Nephron progenitor cell (in vitro differentiated cells): ENCODE results near the gene CMTM7.

ENCODE experiments used
- DNase-seq: peaks from one replicate; pipeline ENCODE4 v3.0.0; 2021
- H3K27ac Mint-ChIP-seq: 2 replicates; pipeline ENCODE4 v1.8.0; 2021; ENCODE audit warnings: mild to moderate bottlenecking, moderate library complexity, mixed read lengths
- H3K27me3 Mint-ChIP-seq: 2 replicates; pipeline ENCODE4 v1.8.0; 2021; ENCODE audit warnings: mild to moderate bottlenecking, low read depth, mixed read lengths; ENCODE audit not compliant: poor library complexity
- H3K36me3 Mint-ChIP-seq: 2 replicates; pipeline ENCODE4 v1.8.0; 2021; ENCODE audit warnings: low read depth, mixed read lengths
- H3K4me1 Mint-ChIP-seq: 2 replicates; pipeline ENCODE4 v1.8.0; 2021; ENCODE audit warnings: mixed read lengths
- H3K4me3 Mint-ChIP-seq: 2 replicates; pipeline ENCODE4 v1.8.0; 2021; ENCODE audit warnings: mild to moderate bottlenecking, moderate library complexity, mixed read lengths
- H3K9me3 Mint-ChIP-seq: 2 replicates; pipeline ENCODE4 v1.8.0; 2021; ENCODE audit warnings: mild to moderate bottlenecking, moderate library complexity, mixed read lengths
- CTCF ChIP-seq: fragments of 200-600 bp; sonication (generic); IDR thresholded peaks from 2 replicates; pipeline ENCODE4 v1.5.0; 2021; ENCODE audit warnings: antibody characterized with exemption

The CMTM7 gene

GRCh38 chr3:32411442-32411841 is 19.8 kb downstream of the CMTM7 start:
- Mint-ChIP-seq H3K4me1 (peaks cover 35% of the 10 kb centered on the region), H3K27me3 (no peaks in the 10 kb centered on the region), H3K36me3 (peaks cover 18% of the 10 kb centered on the region), H3K4me3 (no peak overlapping the region), H3K27ac (no peak overlapping the region), H3K9me3 (no peaks in the 10 kb centered on the region)
- TF ChIP-seq CTCF, result no peak
- DNase-seq, result no peak

- no peaks in the 10 kb centered on the region for H3K27me3 Mint-ChIP-seq
- peaks cover 2% of the 10 kb centered on the region for H3K9me3 Mint-ChIP-seq
- peaks cover 26% of the 10 kb centered on the region for H3K36me3 Mint-ChIP-seq
- no peak overlapping the region for H3K4me3 Mint-ChIP-seq
- TF ChIP-seq CTCF, result no peak
- no peak for DNase-seq
- H3K4me1 Mint-ChIP-seq, result peaks cover 33% of the 10 kb centered on the region
- no peak overlapping the region for H3K27ac Mint-ChIP-seq
These were observed 21.2 kb downstream of the CMTM7 start for GRCh38 chr3:32412887-32413286.

- TF ChIP-seq CTCF, result no peak
- Mint-ChIP-seq H3K36me3 (peaks cover 37% of the 10 kb centered on the region), H3K4me3 (no peak overlapping the region), H3K9me3 (peaks cover 13% of the 10 kb centered on the region), H3K4me1 (peaks cover 33% of the 10 kb centered on the region), H3K27me3 (no peaks in the 10 kb centered on the region), H3K27ac (peak overlapping the region; percentile 15)
- DNase-seq, result no peak
These were observed 22.3 kb downstream of the CMTM7 start for GRCh38 chr3:32413845-32414521.

GRCh38 chr3:32414522-32415202 is 23.0 kb downstream of the CMTM7 start:
- peaks cover 20% of the 10 kb centered on the region for H3K9me3 Mint-ChIP-seq
- no peak for DNase-seq
- H3K4me3 Mint-ChIP-seq, result no peak overlapping the region
- peaks cover 40% of the 10 kb centered on the region for H3K36me3 Mint-ChIP-seq
- TF ChIP-seq CTCF, result no peak
- H3K4me1 Mint-ChIP-seq, result peaks cover 28% of the 10 kb centered on the region
- H3K27me3 Mint-ChIP-seq, result no peaks in the 10 kb centered on the region
- peak overlapping the region; percentile 15 for H3K27ac Mint-ChIP-seq

- no peaks in the 10 kb centered on the region for H3K27me3 Mint-ChIP-seq
- DNase-seq, result no peak
- TF ChIP-seq CTCF, result no peak
- H3K4me3 Mint-ChIP-seq, result no peak overlapping the region
- peaks cover 52% of the 10 kb centered on the region for H3K4me1 Mint-ChIP-seq
- peaks cover 23% of the 10 kb centered on the region for H3K9me3 Mint-ChIP-seq
- H3K27ac Mint-ChIP-seq, result peak overlapping the region; percentile 90
- peaks cover 39% of the 10 kb centered on the region for H3K36me3 Mint-ChIP-seq
These were observed 28.1 kb downstream of the CMTM7 start for GRCh38 chr3:32419742-32420125.
